ENCODE data around the gene TEX11. TPM values are rescaled to one million over a fixed set of nuclear protein-coding genes. Genes with fewer than 3 reads are reported as not detected.

Gene TEX11
- total RNA-seq, 1 donor from 2014 or later: not detected

GRCh38 chrX:70500826-70501225, 407.7 kb downstream of the TEX11 start:
- H3K36me3 Mint-ChIP-seq (ENCODE audit: low read depth): peaks cover 26% of the 10 kb centered on the region
- H3K27me3 Mint-ChIP-seq (ENCODE audit: insufficient read depth): no peaks in the 10 kb centered on the region
- no peak overlapping the region for H3K27ac Mint-ChIP-seq
- H3K4me1 Mint-ChIP-seq (ENCODE audit: low read depth): peaks cover 19% of the 10 kb centered on the region
- no peak overlapping the region for H3K4me3 Mint-ChIP-seq
- intact Hi-C loops (cut with micrococcal nuclease): loop anchor here (10.0 kb wide), 1 partner anchor 54 kb away; no protein-coding TSS in a partner anchor
- H3K9me3 Mint-ChIP-seq: no peaks in the 10 kb centered on the region
- DNase-seq (ENCODE audit: low spot score): no peak

DNA sequence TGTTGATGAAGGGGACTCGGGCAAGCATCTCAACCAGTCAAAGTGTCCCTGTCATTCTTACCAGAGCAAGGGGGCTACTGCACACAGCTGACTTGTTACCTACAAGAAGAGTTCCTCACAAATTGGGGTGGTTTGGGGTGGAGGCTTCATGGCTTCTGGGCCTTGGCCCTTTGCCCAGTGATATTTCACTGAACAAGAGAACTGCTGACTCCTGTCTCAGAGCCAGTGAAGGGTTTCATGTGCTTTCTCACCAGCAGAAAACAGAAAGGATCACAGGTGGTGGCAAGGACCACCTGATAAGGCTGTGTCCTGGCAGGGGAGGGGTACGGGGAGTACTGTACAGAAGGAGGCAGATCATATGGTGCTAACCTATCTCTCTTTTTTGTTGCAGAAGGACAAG, 410.4 kb downstream of the TEX11 start:
- H3K36me3 Mint-ChIP-seq (ENCODE audit: low read depth): peaks cover 31% of the 10 kb centered on the region

DNA sequence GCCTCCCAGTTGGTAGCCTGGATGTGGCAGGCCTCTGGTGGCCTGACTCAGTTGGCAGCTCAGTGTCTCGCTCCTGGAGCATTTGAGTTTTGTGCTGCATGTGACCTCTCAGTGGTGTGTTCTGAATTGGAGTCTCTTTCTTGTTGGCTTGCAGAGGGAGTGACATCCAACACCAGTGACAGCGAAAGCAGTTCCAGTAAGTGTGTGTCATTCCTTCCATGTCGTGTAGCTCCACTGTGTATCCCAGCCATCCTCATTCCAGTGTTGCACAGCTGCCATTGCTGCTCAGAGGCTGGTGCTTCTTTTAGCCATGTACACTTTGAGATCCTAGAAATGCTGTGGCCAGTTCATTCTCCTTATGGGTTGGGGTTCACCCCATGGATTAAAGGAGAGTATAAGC, 411.5 kb downstream of the TEX11 start:
- Mint-ChIP-seq H3K4me1 (ENCODE audit: low read depth) (peaks cover 4% of the 10 kb centered on the region), H3K4me3 (no peak overlapping the region), H3K36me3 (ENCODE audit: low read depth) (peaks cover 38% of the 10 kb centered on the region), H3K27ac (no peak overlapping the region), H3K9me3 (no peaks in the 10 kb centered on the region), H3K27me3 (ENCODE audit: insufficient read depth) (no peaks in the 10 kb centered on the region)
- DNase-seq (ENCODE audit: low spot score): no peak
- intact Hi-C loops (cut with micrococcal nuclease): no loop called here

More for the DNA sequence above, 410.4 kb downstream of the TEX11 start:
- no peaks in the 10 kb centered on the region for H3K9me3 Mint-ChIP-seq
- no peak overlapping the region for H3K4me3 Mint-ChIP-seq
- no peak for DNase-seq (ENCODE audit: low spot score)
- no peak overlapping the region for H3K27ac Mint-ChIP-seq
- H3K27me3 Mint-ChIP-seq (ENCODE audit: insufficient read depth): no peaks in the 10 kb centered on the region
- no peaks in the 10 kb centered on the region for H3K4me1 Mint-ChIP-seq (ENCODE audit: low read depth)
- intact Hi-C loops (cut with micrococcal nuclease): no loop called here

DNA sequence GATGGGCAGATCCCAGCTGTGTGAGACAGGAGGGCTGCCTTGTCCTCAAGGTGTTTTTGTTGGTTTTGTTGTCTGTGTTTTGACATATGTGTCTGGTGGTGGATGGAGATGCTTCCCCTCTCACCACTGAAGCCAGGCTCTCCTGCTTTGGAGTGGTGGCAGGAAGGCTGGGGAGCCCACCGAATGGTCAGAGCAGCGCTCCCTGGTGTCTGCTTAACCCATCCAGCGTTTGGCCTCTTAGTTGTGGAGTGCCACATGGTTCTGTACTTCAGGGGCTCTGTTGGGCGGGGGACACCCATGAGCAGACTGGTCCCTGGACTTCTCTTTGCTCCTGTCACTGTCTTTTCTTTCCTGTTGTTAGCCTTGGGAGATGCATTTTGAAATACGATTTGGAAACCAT, 412.0 kb downstream of the TEX11 start:
- peaks cover 42% of the 10 kb centered on the region for H3K36me3 Mint-ChIP-seq (ENCODE audit: low read depth)
- DNase-seq (ENCODE audit: low spot score): no peak
- H3K4me3 Mint-ChIP-seq: no peak overlapping the region

DNA sequence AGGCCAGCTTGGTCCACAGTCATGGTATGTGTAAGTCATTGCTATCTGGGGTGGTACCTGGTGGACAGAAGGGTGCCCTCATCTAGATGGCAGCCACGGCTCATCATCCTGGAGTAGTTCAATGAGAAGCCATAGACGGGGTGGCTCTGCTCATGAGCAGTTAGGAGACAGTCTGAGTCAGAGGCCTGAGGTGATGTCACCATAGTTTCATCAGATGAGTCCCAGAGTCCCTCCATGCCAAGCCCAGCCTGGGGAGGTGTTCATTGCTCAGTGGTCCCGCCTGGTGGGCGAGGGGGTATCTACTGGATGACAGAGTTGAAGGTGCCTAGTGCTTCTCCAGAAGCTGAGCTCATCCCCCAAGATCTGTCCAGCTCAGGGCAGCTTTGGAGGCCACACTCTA, 414.1 kb downstream of the TEX11 start:
- H3K9me3 Mint-ChIP-seq: no peaks in the 10 kb centered on the region
- no peak for DNase-seq (ENCODE audit: low spot score)
- H3K4me3 Mint-ChIP-seq: no peak overlapping the region
- no peaks in the 10 kb centered on the region for H3K27me3 Mint-ChIP-seq (ENCODE audit: insufficient read depth)
- H3K36me3 Mint-ChIP-seq (ENCODE audit: low read depth): peaks cover 37% of the 10 kb centered on the region
- intact Hi-C loops (cut with micrococcal nuclease): no loop called here
- H3K4me1 Mint-ChIP-seq (ENCODE audit: low read depth): peaks cover 12% of the 10 kb centered on the region
- H3K27ac Mint-ChIP-seq: no peak overlapping the region

More for the DNA sequence above, 412.0 kb downstream of the TEX11 start:
- Mint-ChIP-seq H3K9me3 (no peaks in the 10 kb centered on the region), H3K27me3 (ENCODE audit: insufficient read depth) (no peaks in the 10 kb centered on the region), H3K4me1 (ENCODE audit: low read depth) (peaks cover 9% of the 10 kb centered on the region), H3K27ac (no peak overlapping the region)
- intact Hi-C loops (cut with micrococcal nuclease): no loop called here

DNA sequence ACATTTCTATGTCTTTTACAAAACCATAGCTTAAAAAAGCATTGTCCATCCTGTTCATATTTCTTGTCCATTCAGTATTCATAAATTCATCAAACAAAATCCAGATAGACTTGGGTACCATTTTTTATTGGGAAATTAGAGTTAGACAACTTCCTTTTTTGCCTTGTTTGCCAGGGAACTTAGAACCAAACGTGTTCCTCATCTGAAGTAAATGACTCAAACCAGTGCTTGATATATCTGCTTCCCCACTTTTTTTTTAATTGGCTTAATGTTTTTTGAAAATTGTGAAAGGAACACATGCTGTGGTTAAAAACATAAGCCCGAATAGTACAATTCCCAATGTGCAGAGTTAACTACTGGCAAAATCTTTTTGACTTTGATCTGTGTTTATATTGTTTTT, 419.7 kb downstream of the TEX11 start:
- H3K36me3 Mint-ChIP-seq (ENCODE audit: low read depth): peaks cover 28% of the 10 kb centered on the region
- no peak overlapping the region for H3K4me3 Mint-ChIP-seq
- no peaks in the 10 kb centered on the region for H3K9me3 Mint-ChIP-seq
- intact Hi-C loops (cut with micrococcal nuclease): no loop called here
- DNase-seq (ENCODE audit: low spot score): no peak
- no peak overlapping the region for H3K27ac Mint-ChIP-seq
- H3K4me1 Mint-ChIP-seq (ENCODE audit: low read depth): peaks cover 12% of the 10 kb centered on the region
- no peaks in the 10 kb centered on the region for H3K27me3 Mint-ChIP-seq (ENCODE audit: insufficient read depth)

DNA sequence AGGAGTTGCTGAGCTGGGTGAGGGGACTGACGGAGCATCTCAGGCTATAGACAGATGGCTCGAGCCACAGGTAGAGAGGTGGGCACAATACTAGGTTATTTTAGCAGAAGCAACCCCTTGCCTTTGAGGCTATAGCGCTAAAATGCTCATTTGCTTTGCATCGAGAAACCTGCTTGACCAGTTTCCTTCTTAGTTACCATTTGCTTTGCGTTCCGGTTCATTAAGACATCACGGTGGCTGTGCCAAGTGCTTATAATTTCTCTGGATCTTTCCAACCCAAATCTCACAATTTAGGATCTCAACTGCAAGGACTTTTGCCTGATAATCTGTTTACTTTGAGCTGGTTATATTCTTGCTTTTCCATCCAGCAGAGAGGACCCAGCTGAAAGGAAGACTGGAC, 423.0 kb downstream of the TEX11 start:
- H3K9me3 Mint-ChIP-seq: no peaks in the 10 kb centered on the region
- H3K36me3 Mint-ChIP-seq (ENCODE audit: low read depth): peaks cover 11% of the 10 kb centered on the region
- no peak overlapping the region for H3K4me3 Mint-ChIP-seq
- no peak for DNase-seq (ENCODE audit: low spot score)
- intact Hi-C loops (cut with micrococcal nuclease): no loop called here
- no peaks in the 10 kb centered on the region for H3K27me3 Mint-ChIP-seq (ENCODE audit: insufficient read depth)
- H3K4me1 Mint-ChIP-seq (ENCODE audit: low read depth): no peaks in the 10 kb centered on the region
- no peak overlapping the region for H3K27ac Mint-ChIP-seq

DNA sequence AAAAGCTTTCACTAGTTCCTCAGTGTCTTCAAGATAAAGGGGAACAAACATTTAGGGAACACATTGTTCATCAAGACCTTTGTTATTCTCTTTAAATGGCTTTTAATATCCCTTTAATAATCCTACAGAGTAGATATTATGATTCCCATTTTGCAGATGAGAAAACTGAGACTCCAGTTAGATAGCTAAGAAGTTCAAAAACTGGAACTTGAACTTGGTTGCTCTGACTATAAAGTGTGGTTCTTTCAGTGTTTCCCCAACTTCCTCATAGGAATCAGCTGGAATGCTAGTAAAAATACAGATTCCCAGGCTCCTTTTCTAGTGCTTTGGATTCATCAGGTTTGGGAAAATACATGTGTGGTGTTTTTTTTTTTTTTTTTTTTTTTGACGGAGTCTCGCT, 426.2 kb downstream of the TEX11 start:
- intact Hi-C loops (cut with micrococcal nuclease): no loop called here
- no peak for DNase-seq (ENCODE audit: low spot score)
- Mint-ChIP-seq H3K27me3 (ENCODE audit: insufficient read depth) (no peaks in the 10 kb centered on the region), H3K36me3 (ENCODE audit: low read depth) (peaks cover 8% of the 10 kb centered on the region), H3K27ac (no peak overlapping the region), H3K9me3 (no peaks in the 10 kb centered on the region), H3K4me1 (ENCODE audit: low read depth) (peaks cover 5% of the 10 kb centered on the region), H3K4me3 (no peak overlapping the region)

GRCh38 chrX:70481471-70482270, 426.8 kb downstream of the TEX11 start:
- no peak overlapping the region for H3K4me3 Mint-ChIP-seq
- H3K4me1 Mint-ChIP-seq (ENCODE audit: low read depth): peaks cover 5% of the 10 kb centered on the region
- no peak overlapping the region for H3K27ac Mint-ChIP-seq
- peaks cover 8% of the 10 kb centered on the region for H3K36me3 Mint-ChIP-seq (ENCODE audit: low read depth)
- no peak for DNase-seq (ENCODE audit: low spot score)
- H3K27me3 Mint-ChIP-seq (ENCODE audit: insufficient read depth): no peaks in the 10 kb centered on the region
- no peaks in the 10 kb centered on the region for H3K9me3 Mint-ChIP-seq
- intact Hi-C loops (cut with micrococcal nuclease): no loop called here

- Mint-ChIP-seq H3K4me3 (no peak overlapping the region), H3K27ac (no peak overlapping the region), H3K27me3 (ENCODE audit: insufficient read depth) (no peaks in the 10 kb centered on the region), H3K36me3 (ENCODE audit: low read depth) (peaks cover 7% of the 10 kb centered on the region), H3K9me3 (no peaks in the 10 kb centered on the region), H3K4me1 (ENCODE audit: low read depth) (peaks cover 5% of the 10 kb centered on the region)
- DNase-seq (ENCODE audit: low spot score): no peak
- intact Hi-C loops (cut with micrococcal nuclease): no loop called here
Measured at GRCh38 chrX:70480660-70481018, 427.9 kb downstream of the TEX11 start.

DNA sequence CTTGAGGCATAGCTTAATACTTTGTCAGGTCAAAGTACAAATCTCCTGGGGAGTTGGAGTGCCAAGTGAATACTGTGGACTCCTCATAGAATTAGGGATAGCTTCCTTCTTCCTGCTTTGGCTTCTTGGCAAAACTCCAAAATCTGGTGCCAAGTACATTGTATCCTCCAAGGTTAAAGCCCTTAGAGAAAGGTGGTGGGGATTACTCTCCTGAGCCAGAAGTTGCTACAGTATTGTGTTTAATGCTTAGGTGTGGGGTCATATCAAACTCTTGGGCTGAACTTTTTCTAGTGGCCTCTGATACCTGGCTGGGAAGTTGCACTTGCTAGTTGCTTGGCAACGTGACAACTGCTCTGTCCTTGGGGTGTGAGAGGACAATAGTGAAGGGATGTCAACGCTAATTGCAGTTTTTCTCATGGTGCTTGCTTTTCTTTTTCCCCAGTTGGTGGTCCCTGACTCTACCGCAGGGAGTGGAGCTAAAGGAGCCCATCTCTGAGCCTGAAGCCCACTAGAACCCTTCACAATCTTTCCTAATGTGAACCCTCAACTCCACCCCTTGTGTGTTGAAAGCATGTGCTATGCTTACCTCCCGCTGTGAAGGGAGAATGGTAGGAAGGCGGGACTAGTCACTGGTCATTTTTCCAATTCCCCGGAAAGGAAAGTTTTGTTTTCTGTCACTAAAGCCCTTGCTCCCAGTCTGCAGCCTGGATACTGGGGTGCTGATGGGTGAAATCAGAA, 428.4 kb downstream of the TEX11 start:
- H3K4me1 Mint-ChIP-seq (ENCODE audit: low read depth): peaks cover 5% of the 10 kb centered on the region
- no peak overlapping the region for H3K4me3 Mint-ChIP-seq
- no peak overlapping the region for H3K27ac Mint-ChIP-seq
- H3K27me3 Mint-ChIP-seq (ENCODE audit: insufficient read depth): no peaks in the 10 kb centered on the region
- H3K36me3 Mint-ChIP-seq (ENCODE audit: low read depth): peaks cover 7% of the 10 kb centered on the region
- intact Hi-C loops (cut with micrococcal nuclease): no loop called here
- no peak for DNase-seq (ENCODE audit: low spot score)
- no peaks in the 10 kb centered on the region for H3K9me3 Mint-ChIP-seq

GRCh38 chrX:70479247-70479921, 429.1 kb downstream of the TEX11 start:
- Mint-ChIP-seq H3K36me3 (ENCODE audit: low read depth) (peaks cover 7% of the 10 kb centered on the region), H3K27ac (no peak overlapping the region), H3K9me3 (no peaks in the 10 kb centered on the region), H3K27me3 (ENCODE audit: insufficient read depth) (no peaks in the 10 kb centered on the region), H3K4me1 (ENCODE audit: low read depth) (peaks cover 5% of the 10 kb centered on the region), H3K4me3 (no peak overlapping the region)
- intact Hi-C loops (cut with micrococcal nuclease): no loop called here
- no peak for DNase-seq (ENCODE audit: low spot score)
